Renal pelvis (tissue), 4 donors: Measurements from ENCODE around the gene PLPPR5. TPM values are rescaled to one million over a fixed set of nuclear protein-coding genes. Genes with fewer than 3 reads are reported as not detected.

Source experiments
- DNase-seq: peaks from one replicate; pipeline ENCODE4 v3.0.0-alpha.2; 2013
- polyA plus RNA-seq, 3 donors: library from polyadenylated mRNA; unstranded; fragments of 120-200 nt; gene quantifications; one replicate each; pipeline ENCODE4 v1.2.1, GENCODE V29; 2013; ENCODE audit not compliant: insufficient read length in 3 of 3

Gene PLPPR5
- polyA plus RNA-seq, 3 donors = 1.7 to 2.2 (median 1.7) TPM

GRCh38 chr1:98975113-98975512 is 29.5 kb downstream of the PLPPR5 start:
- no peak for DNase-seq

GRCh38 chr1:98969798-98970490 is 34.7 kb downstream of the PLPPR5 start:
- no peak for DNase-seq

GRCh38 chr1:98967122-98967521 is 37.5 kb downstream of the PLPPR5 start:
- no peak for DNase-seq

- DNase-seq = no peak
These were observed 39.3 kb downstream of the PLPPR5 start for GRCh38 chr1:98965394-98965793.

- DNase-seq = no peak
These were observed 40.5 kb downstream of the PLPPR5 start for GRCh38 chr1:98964198-98964597.

GRCh38 chr1:98963064-98963758 is 41.5 kb downstream of the PLPPR5 start:
- DNase-seq = no peak

- DNase-seq = no peak
These were observed 42.5 kb downstream of the PLPPR5 start for GRCh38 chr1:98962156-98962555.

- DNase-seq = no peak
These were observed 55.0 kb downstream of the PLPPR5 start for GRCh38 chr1:98949621-98950020.

- no peak for DNase-seq
These were observed 55.5 kb downstream of the PLPPR5 start for GRCh38 chr1:98949166-98949565.

- DNase-seq = no peak
These were observed 57.6 kb downstream of the PLPPR5 start for GRCh38 chr1:98947071-98947470.

- no peak for DNase-seq
These were observed 64.0 kb downstream of the PLPPR5 start for GRCh38 chr1:98940722-98941079.

- no peak for DNase-seq
These were observed 64.5 kb downstream of the PLPPR5 start for GRCh38 chr1:98940069-98940721.

- DNase-seq = no peak
These were observed 65.2 kb downstream of the PLPPR5 start for GRCh38 chr1:98939471-98939870.

GRCh38 chr1:98937347-98937746 is 67.3 kb downstream of the PLPPR5 start:
- DNase-seq = no peak

- no peak for DNase-seq
These were observed 72.5 kb downstream of the PLPPR5 start for GRCh38 chr1:98932184-98932583.

GRCh38 chr1:98931128-98931835 is 73.4 kb downstream of the PLPPR5 start:
- no peak for DNase-seq

GRCh38 chr1:98929437-98929836 is 75.2 kb downstream of the PLPPR5 start:
- DNase-seq = no peak

GRCh38 chr1:98926597-98926996 is 78.1 kb downstream of the PLPPR5 start:
- no peak for DNase-seq

GRCh38 chr1:98924977-98925376 is 79.7 kb downstream of the PLPPR5 start:
- no peak for DNase-seq

GRCh38 chr1:98923667-98924066 is 81.0 kb downstream of the PLPPR5 start:
- no peak for DNase-seq

GRCh38 chr1:98921817-98922216 is 82.8 kb downstream of the PLPPR5 start:
- DNase-seq = no peak

GRCh38 chr1:98920441-98921110 is 84.1 kb downstream of the PLPPR5 start:
- no peak for DNase-seq
